GM18508 (cell line): Measurements from ENCODE around the gene SEMA3E.
"Not testable (repeated sequence)": the region's sequence is repeated elsewhere in the genome, so short reads cannot be mapped to it uniquely, and the experiment has no call there.

Experiments used
- ATAC-seq: cut with Tn5 transposase; IDR thresholded peaks from one replicate; pipeline ENCODE4 v1.9.1; 2021; ENCODE audit warnings: moderate number of reproducible peaks; ENCODE audit not compliant: insufficient read depth, unreplicated experiment

Gene SEMA3E

GRCh38 chr7:83562960-83563359 lies 86.0 kb downstream of the SEMA3E start:
- no peak for ATAC-seq

- ATAC-seq: no peak
Observed at GRCh38 chr7:83562289-83562688, 86.7 kb downstream of the SEMA3E start.

- no peak for ATAC-seq
Observed at GRCh38 chr7:83559887-83560286, 89.1 kb downstream of the SEMA3E start.

GRCh38 chr7:83552556-83552955 lies 96.4 kb downstream of the SEMA3E start:
- ATAC-seq: not testable (repeated sequence)

- ATAC-seq: no peak
Observed at GRCh38 chr7:83550100-83550499, 98.8 kb downstream of the SEMA3E start.

- ATAC-seq: no peak
Observed at GRCh38 chr7:83548250-83548649, 100.7 kb downstream of the SEMA3E start.

GRCh38 chr7:83547526-83547925 lies 101.4 kb downstream of the SEMA3E start:
- no peak for ATAC-seq

- no peak for ATAC-seq
Observed at GRCh38 chr7:83546586-83546985, 102.4 kb downstream of the SEMA3E start.

GRCh38 chr7:83541187-83541960 lies 107.6 kb downstream of the SEMA3E start:
- ATAC-seq: no peak

- no peak for ATAC-seq
Observed at GRCh38 chr7:83534488-83534887, 114.5 kb downstream of the SEMA3E start.

- ATAC-seq: no peak
Observed at GRCh38 chr7:83532219-83532618, 116.7 kb downstream of the SEMA3E start.

GRCh38 chr7:83531766-83532165 lies 117.2 kb downstream of the SEMA3E start:
- no peak for ATAC-seq

- ATAC-seq: no peak
Observed at GRCh38 chr7:83528925-83529423, 120.0 kb downstream of the SEMA3E start.

GRCh38 chr7:83524277-83525075 lies 124.5 kb downstream of the SEMA3E start:
- no peak for ATAC-seq

- ATAC-seq: no peak
Observed at GRCh38 chr7:83520726-83521125, 128.2 kb downstream of the SEMA3E start.

- ATAC-seq: no peak
Observed at GRCh38 chr7:83519240-83519639, 129.7 kb downstream of the SEMA3E start.

- no peak for ATAC-seq
Observed at GRCh38 chr7:83517035-83517700, 131.8 kb downstream of the SEMA3E start.

GRCh38 chr7:83514977-83515376 lies 134.0 kb downstream of the SEMA3E start:
- ATAC-seq: no peak

- ATAC-seq: no peak
Observed at GRCh38 chr7:83509255-83510021, 139.5 kb downstream of the SEMA3E start.

- ATAC-seq: no peak
Observed at GRCh38 chr7:83504330-83504729, 144.6 kb downstream of the SEMA3E start.
